ENCODE results near the gene ELOVL5.

DNA sequence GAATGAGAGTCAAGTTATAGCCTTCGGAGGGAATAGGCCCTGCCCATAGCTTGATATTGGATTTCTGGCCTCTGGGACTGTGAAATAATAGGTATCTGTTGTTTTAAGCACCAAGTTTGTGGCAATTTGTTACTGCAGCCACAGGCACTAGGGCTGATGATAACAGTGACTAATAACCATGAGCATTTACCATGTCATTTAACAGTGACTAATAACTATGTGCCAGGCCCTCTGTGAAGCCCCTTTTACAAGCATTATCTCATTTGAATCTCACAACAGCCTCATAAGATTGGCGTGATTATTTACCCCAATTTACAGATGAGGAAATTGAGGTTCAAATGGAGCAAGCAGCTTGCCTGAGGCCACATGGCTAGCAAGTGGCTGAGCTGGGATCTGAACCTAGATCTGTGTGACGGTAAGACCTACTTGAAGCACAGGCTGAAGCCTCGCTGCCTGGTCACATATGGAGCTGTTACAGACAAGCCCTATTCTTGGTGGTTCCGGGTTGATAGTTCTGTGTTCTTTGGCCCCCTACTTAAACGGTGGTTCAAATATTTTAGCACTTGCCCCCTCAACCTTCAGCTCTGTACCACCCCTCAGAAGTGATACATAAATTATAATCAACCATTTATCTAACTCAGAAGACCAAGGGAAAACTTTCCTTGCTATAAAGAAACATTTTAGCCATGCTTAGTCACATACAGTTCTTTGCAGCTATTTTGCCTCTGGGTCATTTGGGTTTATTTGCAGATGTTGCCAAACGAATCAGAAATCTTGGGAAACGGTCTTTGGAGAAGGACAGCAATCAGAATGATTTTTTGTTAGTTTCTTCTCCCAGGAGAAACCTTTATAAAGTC, 98.3 kb downstream of the ELOVL5 start:
- TF ChIP-seq, protein P1, sequence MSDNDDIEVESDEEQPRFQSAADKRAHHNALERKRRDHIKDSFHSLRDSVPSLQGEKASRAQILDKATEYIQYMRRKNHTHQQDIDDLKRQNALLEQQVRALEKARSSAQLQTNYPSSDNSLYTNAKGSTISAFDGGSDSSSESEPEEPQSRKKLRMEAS (IDR thresholded peaks at IDR 0.05) = no peak
- no peak for TF ChIP-seq EP300 (IDR thresholded peaks at IDR 0.05; ENCODE audit: borderline replicate concordance)
- no peak for TF ChIP-seq RAD21 (IDR thresholded peaks at IDR 0.05; ENCODE audit: low read depth)
- no peak for TF ChIP-seq NFIC (IDR thresholded peaks at IDR 0.05)
- no peak for TF ChIP-seq CREB1 (IDR thresholded peaks at IDR 0.05; ENCODE audit: low read depth)
- TF ChIP-seq, protein P2, sequence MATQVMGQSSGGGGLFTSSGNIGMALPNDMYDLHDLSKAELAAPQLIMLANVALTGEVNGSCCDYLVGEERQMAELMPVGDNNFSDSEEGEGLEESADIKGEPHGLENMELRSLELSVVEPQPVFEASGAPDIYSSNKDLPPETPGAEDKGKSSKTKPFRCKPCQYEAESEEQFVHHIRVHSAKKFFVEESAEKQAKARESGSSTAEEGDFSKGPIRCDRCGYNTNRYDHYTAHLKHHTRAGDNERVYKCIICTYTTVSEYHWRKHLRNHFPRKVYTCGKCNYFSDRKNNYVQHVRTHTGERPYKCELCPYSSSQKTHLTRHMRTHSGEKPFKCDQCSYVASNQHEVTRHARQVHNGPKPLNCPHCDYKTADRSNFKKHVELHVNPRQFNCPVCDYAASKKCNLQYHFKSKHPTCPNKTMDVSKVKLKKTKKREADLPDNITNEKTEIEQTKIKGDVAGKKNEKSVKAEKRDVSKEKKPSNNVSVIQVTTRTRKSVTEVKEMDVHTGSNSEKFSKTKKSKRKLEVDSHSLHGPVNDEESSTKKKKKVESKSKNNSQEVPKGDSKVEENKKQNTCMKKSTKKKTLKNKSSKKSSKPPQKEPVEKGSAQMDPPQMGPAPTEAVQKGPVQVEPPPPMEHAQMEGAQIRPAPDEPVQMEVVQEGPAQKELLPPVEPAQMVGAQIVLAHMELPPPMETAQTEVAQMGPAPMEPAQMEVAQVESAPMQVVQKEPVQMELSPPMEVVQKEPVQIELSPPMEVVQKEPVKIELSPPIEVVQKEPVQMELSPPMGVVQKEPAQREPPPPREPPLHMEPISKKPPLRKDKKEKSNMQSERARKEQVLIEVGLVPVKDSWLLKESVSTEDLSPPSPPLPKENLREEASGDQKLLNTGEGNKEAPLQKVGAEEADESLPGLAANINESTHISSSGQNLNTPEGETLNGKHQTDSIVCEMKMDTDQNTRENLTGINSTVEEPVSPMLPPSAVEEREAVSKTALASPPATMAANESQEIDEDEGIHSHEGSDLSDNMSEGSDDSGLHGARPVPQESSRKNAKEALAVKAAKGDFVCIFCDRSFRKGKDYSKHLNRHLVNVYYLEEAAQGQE (IDR thresholded peaks at IDR 0.05; ENCODE audit: low read depth) = no peak
- no peak for TF ChIP-seq YY1 (IDR thresholded peaks at IDR 0.05; ENCODE audit: low read depth)
- no peak for TF ChIP-seq ZBTB7A (IDR thresholded peaks at IDR 0.05; ENCODE audit: low read depth)
- no peak for TF ChIP-seq TEAD4 (IDR thresholded peaks at IDR 0.05)
- no peak for TF ChIP-seq TAF1 (IDR thresholded peaks at IDR 0.05; ENCODE audit: low read depth)

Data from Ishikawa (cell line).